Sigmoid colon (tissue), 4 donors: ENCODE data around the gene ERGIC2.

ENCODE experiments used
- CTCF ChIP-seq, 4 experiments: fragments of 450-650 bp in 3 of 4; fragments of 200-600 bp in 1 of 4; IDR thresholded peaks; one replicate each; pipeline ENCODE4 v1.5.1; 2016 to 2019; ENCODE audit warnings: antibody characterized with exemption in 4 of 4, mild to moderate bottlenecking in 3 of 4, moderate library complexity in 2 of 4
- EP300 ChIP-seq, 4 donors: sonication (generic); formaldehyde crosslinking; IDR thresholded peaks; one replicate each; pipeline ENCODE4 v1.6.1; 2017; ENCODE audit warnings: antibody characterized with exemption in 4 of 4
- POLR2A ChIP-seq, 2 donors: fragments of 450-650 bp; IDR thresholded peaks; one replicate each; pipeline ENCODE4 v1.6.1; 2016; ENCODE audit warnings: antibody characterized with exemption in 2 of 2, mild to moderate bottlenecking in 2 of 2, moderate library complexity in 2 of 2
- POLR2AphosphoS5 ChIP-seq, 4 donors: sonication (generic); formaldehyde crosslinking; IDR thresholded peaks; one replicate each; pipeline ENCODE4 v1.6.1; 2017; ENCODE audit warnings: antibody characterized with exemption in 4 of 4

DNA sequence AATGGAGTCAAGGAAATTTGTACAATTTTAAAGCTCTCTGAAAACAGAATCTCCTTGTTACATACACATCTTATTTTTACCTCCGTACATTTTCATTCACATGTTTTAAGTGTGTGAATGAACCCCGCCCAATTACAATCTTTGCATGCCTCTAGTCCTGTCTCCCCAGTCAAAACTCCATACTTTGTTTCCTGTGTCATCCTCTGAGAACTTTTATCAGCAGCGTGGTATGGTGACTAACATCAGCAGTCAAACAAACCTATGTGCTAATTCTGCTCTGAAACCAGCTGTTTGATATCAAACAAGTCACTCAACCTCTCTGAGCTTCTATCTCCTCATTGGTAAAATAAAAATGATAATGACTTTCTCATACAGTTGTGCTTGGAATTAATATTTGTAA is 15.8 kb upstream of the ERGIC2 start:
- TF ChIP-seq CTCF (IDR thresholded peaks at IDR 0.05), result no peak
- TF ChIP-seq POLR2A (IDR thresholded peaks at IDR 0.05), result no peak
- no peak for TF ChIP-seq POLR2AphosphoS5 (IDR thresholded peaks at IDR 0.05)
- no peak for TF ChIP-seq EP300 (IDR thresholded peaks at IDR 0.05)
